ENCODE data around the gene ASXL1. TPM values are rescaled to one million over a fixed set of nuclear protein-coding genes. Genes with fewer than 3 reads are reported as not detected.
A peak's percentile ranks its signal among the peaks of the same experiment; 100 is the strongest.

The ASXL1 gene
- total and polyA plus RNA-seq, 9 of the 15 experiments (the other 6 are each of a cell fraction or from before 2014, with no cell fraction given), result 6.5 to 65.3 (median 32.3) TPM

DNA sequence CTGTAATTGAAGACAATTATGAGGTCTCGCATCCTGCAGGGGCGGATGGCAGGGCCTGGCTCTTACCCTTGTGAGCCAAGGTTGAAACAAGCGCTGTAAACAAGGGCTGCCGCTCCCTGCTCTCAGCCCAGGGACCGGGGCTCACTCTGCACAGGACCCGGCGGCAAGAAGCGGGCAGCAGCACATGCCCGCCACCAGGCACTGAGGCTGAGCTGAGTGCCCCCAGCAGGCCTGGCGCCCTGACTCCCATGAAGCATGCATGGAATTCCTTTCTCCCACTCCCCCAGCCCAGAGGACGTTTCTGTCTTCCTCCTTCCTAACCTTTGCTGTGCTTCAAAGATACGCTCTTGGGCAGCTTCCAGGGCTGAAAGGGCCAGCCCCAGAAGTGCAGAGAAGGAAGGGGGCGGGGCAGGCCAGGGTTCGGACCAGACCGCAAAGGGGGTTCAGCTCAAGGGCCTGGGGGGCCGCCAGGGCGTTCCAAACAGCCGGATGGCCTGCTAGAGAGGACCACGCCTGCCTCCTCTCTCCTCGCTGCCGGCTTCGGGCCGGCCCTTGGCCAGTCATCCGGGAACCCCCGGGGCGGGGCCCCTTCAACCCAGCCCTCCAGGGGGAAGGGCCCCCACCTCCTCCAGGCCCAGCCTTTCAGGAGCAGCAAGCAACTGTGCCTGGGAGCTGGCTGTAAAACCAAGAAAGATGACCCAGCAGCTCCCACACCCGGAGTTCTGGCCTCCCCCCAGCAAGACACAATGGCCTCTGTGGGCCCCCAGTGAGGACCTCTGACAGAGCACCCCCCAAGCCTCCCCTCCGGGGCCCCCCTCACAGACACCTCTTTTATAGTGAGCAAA, 117.1 kb downstream of the ASXL1 start (continued):
- TF ChIP-seq ZNF79 (CRISPR knock-in tag; IDR thresholded peaks at IDR 0.05; ENCODE audit: low read depth) (no peak), E2F3 (CRISPR knock-in tag; IDR thresholded peaks at IDR 0.05) (no peak), JUNB (CRISPR knock-in tag; conservative IDR thresholded peaks at IDR 0.05) (0 out of 2 replicates have a peak, but pooled peaks have one; percentile 8), SMAD4 (CRISPR knock-in tag; conservative IDR thresholded peaks at IDR 0.05) (peak; percentile 87), KAT8 (IDR thresholded peaks at IDR 0.05; ENCODE audit: low read depth) (no peak), BRF1 (IDR thresholded peaks at IDR 0.05; ENCODE audit: borderline replicate concordance, extremely low read depth, insufficient read length) (no peak), ZNF140 (CRISPR knock-in tag; IDR thresholded peaks at IDR 0.05) (no peak), ZBED1 (IDR thresholded peaks at IDR 0.05) (no peak), ZNF212 (CRISPR knock-in tag; IDR thresholded peaks at IDR 0.05) (no peak), ELF1 (tag; IDR thresholded peaks at IDR 0.05) (no peak), LEF1 (IDR thresholded peaks at IDR 0.05) (peak; percentile 63), HEY1 (CRISPR knock-in tag; IDR thresholded peaks at IDR 0.05; ENCODE audit: borderline replicate concordance) (no peak), ZKSCAN8 (CRISPR knock-in tag; IDR thresholded peaks at IDR 0.05) (peak; percentile 14; the same call in 1 of the 2 replicates), POLR2G (IDR thresholded peaks at IDR 0.05; ENCODE audit: low read depth, low read length) (peak; percentile 76), PPARD (CRISPR knock-in tag; IDR thresholded peaks at IDR 0.05) (no peak)
- TF ChIP-seq, protein P1, sequence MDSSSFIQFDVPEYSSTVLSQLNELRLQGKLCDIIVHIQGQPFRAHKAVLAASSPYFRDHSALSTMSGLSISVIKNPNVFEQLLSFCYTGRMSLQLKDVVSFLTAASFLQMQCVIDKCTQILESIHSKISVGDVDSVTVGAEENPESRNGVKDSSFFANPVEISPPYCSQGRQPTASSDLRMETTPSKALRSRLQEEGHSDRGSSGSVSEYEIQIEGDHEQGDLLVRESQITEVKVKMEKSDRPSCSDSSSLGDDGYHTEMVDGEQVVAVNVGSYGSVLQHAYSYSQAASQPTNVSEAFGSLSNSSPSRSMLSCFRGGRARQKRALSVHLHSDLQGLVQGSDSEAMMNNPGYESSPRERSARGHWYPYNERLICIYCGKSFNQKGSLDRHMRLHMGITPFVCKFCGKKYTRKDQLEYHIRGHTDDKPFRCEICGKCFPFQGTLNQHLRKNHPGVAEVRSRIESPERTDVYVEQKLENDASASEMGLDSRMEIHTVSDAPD (CRISPR knock-in tag; IDR thresholded peaks at IDR 0.05), result no peak
- TF ChIP-seq, protein P2, sequence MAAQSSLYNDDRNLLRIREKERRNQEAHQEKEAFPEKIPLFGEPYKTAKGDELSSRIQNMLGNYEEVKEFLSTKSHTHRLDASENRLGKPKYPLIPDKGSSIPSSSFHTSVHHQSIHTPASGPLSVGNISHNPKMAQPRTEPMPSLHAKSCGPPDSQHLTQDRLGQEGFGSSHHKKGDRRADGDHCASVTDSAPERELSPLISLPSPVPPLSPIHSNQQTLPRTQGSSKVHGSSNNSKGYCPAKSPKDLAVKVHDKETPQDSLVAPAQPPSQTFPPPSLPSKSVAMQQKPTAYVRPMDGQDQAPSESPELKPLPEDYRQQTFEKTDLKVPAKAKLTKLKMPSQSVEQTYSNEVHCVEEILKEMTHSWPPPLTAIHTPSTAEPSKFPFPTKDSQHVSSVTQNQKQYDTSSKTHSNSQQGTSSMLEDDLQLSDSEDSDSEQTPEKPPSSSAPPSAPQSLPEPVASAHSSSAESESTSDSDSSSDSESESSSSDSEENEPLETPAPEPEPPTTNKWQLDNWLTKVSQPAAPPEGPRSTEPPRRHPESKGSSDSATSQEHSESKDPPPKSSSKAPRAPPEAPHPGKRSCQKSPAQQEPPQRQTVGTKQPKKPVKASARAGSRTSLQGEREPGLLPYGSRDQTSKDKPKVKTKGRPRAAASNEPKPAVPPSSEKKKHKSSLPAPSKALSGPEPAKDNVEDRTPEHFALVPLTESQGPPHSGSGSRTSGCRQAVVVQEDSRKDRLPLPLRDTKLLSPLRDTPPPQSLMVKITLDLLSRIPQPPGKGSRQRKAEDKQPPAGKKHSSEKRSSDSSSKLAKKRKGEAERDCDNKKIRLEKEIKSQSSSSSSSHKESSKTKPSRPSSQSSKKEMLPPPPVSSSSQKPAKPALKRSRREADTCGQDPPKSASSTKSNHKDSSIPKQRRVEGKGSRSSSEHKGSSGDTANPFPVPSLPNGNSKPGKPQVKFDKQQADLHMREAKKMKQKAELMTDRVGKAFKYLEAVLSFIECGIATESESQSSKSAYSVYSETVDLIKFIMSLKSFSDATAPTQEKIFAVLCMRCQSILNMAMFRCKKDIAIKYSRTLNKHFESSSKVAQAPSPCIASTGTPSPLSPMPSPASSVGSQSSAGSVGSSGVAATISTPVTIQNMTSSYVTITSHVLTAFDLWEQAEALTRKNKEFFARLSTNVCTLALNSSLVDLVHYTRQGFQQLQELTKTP (IDR thresholded peaks at IDR 0.05; ENCODE audit: low read depth in 1 of 2, partially characterized antibody in 2 of 2), result peak in 1 of 2 experiments; percentile 81
- TF ChIP-seq, protein P3, sequence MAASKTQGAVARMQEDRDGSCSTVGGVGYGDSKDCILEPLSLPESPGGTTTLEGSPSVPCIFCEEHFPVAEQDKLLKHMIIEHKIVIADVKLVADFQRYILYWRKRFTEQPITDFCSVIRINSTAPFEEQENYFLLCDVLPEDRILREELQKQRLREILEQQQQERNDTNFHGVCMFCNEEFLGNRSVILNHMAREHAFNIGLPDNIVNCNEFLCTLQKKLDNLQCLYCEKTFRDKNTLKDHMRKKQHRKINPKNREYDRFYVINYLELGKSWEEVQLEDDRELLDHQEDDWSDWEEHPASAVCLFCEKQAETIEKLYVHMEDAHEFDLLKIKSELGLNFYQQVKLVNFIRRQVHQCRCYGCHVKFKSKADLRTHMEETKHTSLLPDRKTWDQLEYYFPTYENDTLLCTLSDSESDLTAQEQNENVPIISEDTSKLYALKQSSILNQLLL (CRISPR knock-in tag; IDR thresholded peaks at IDR 0.05; ENCODE audit: borderline replicate concordance), result no peak
- TF ChIP-seq, protein P4, sequence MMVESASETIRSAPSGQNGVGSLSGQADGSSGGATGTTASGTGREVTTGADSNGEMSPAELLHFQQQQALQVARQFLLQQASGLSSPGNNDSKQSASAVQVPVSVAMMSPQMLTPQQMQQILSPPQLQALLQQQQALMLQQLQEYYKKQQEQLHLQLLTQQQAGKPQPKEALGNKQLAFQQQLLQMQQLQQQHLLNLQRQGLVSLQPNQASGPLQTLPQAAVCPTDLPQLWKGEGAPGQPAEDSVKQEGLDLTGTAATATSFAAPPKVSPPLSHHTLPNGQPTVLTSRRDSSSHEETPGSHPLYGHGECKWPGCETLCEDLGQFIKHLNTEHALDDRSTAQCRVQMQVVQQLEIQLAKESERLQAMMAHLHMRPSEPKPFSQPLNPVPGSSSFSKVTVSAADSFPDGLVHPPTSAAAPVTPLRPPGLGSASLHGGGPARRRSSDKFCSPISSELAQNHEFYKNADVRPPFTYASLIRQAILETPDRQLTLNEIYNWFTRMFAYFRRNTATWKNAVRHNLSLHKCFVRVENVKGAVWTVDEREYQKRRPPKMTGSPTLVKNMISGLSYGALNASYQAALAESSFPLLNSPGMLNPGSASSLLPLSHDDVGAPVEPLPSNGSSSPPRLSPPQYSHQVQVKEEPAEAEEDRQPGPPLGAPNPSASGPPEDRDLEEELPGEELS (CRISPR knock-in tag; IDR thresholded peaks at IDR 0.05; ENCODE audit: borderline replicate concordance), result no peak
